Astrocyte (in vitro differentiated cells and primary cell): ENCODE data around the gene LRRC8D.
"Not testable (repeated sequence)": the region's sequence is repeated elsewhere in the genome, so short reads cannot be mapped to it uniquely, and the experiment has no call there.

Source experiments
- CTCF ChIP-seq: IDR thresholded peaks from 2 replicates; pipeline ENCODE4 v1.5.1; 2011; ENCODE audit warnings: low read depth, mild to moderate bottlenecking, inconsistent platforms, low read length, moderate library complexity; ENCODE audit not compliant: insufficient read depth
- EZH2 ChIP-seq: IDR thresholded peaks from 2 replicates; pipeline ENCODE4 v1.6.1; 2012; ENCODE audit warnings: mild to moderate bottlenecking, low read length, inconsistent platforms; ENCODE audit not compliant: insufficient read depth

GRCh38 chr1:89777271-89777670 lies 43.6 kb upstream of the LRRC8D start:
- TF ChIP-seq CTCF, EZH2: not testable (repeated sequence)
